ENCODE measurements around the gene ABCC6. TPM values are rescaled to one million over a fixed set of nuclear protein-coding genes. Genes with fewer than 3 reads are reported as not detected.
"Not testable (repeated sequence)": the region's sequence is repeated elsewhere in the genome, so short reads cannot be mapped to it uniquely, and the experiment has no call there.

The ABCC6 gene
- total RNA-seq, 1 donor from 2014 or later: 0.08 TPM

DNA sequence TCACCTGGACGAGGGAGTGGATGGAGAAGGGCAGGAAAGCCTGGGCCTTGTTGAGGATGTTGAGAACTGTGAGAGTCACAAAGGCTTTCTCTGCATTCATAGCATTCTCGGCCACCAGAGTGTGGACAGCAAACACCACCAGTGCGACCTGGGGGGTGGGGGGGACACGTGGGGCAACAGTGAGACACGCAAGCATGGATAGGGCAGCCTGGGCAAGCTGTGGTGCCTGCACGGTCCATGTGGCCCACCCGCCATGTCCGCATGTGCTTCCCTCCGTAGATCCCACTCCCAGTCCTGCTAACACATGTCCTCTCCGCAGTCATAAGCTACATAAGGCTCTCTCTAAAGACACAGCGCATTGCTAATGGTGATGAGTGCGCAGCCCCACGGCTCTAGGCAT, 34.5 kb downstream of the ABCC6 start:
- ATAC-seq: no peak

DNA sequence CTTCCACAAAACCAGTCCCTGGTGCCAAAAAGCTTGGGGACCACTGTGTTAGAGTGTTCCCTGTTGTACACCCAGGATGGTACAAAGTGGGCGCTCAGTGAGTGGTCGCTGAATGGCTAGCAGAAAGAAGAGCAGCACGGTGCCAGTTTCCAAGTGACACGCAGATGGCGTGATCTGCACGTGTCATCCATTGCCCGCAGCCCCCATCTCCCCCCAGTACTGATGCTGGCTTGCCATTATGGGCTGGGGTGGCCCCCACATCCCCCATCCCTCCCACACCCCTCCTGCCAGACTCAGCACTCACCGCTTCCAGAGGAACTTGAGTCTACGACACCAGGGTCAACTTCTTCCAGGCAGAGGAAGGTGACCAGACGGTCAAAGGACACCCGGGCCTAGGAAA, 36.5 kb downstream of the ABCC6 start:
- ATAC-seq: no peak

GRCh38 chr16:16185095-16185494, 38.2 kb downstream of the ABCC6 start:
- ATAC-seq: no peak

DNA sequence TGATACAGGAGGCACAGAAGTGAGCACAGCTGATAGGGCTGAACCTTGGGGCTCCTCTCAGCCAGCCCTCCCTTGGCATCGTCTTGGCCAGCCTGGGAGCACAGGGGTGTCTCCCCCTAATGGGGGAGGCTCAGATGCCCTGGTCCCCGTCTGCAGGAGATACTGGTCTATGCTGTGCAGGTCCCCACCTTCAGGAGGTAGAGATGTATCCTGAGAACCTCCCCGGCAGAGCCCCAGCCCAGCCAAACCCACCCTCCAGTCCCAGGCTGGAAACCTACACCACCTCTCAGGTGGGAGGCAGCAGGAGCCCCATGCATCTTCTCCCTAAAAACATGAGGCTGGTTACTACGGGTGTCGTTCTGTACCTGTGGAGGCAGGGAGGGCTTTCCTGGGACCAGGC, 38.7 kb downstream of the ABCC6 start:
- peak; percentile 9 for ATAC-seq

GRCh38 chr16:16183562-16183961, 39.7 kb downstream of the ABCC6 start:
- no peak for ATAC-seq

DNA sequence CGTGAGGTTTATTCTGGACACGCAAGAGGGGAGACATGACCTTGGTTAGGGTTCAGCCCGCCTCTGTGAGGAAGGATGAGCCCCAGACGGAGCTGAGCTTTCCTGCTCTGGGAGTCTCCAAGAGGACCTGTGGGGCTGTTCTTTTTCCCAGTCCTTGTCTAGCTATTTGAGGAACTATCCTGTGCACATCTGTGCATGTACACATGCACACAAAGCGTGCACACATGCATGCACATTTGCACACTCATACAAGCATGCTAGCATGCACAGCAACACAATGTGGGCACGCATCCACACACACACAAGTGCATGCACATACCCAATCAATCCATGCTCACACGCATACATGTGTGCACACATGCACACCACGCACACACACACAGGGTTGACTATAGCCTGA, 40.4 kb downstream of the ABCC6 start:
- ATAC-seq: no peak

DNA sequence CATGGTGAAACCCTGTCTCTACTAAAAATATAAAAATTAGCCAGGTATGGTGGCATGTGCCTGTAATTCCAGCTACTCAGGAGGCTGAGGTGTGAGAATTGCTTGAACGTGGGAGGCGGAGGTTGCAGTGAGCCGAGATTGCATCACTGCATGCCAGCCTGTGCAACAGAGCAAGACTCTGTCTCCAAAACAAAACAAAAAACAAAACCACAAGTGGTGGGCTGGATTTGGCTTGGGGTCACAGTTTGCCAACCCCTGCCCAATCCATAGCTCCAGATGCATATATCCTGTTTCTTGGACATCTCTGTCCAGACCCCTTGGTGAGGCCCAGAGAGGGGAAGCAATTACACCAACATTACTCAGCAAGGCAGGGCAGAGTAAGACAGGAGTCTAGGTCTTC, 41.5 kb downstream of the ABCC6 start:
- not testable (repeated sequence) for ATAC-seq

DNA sequence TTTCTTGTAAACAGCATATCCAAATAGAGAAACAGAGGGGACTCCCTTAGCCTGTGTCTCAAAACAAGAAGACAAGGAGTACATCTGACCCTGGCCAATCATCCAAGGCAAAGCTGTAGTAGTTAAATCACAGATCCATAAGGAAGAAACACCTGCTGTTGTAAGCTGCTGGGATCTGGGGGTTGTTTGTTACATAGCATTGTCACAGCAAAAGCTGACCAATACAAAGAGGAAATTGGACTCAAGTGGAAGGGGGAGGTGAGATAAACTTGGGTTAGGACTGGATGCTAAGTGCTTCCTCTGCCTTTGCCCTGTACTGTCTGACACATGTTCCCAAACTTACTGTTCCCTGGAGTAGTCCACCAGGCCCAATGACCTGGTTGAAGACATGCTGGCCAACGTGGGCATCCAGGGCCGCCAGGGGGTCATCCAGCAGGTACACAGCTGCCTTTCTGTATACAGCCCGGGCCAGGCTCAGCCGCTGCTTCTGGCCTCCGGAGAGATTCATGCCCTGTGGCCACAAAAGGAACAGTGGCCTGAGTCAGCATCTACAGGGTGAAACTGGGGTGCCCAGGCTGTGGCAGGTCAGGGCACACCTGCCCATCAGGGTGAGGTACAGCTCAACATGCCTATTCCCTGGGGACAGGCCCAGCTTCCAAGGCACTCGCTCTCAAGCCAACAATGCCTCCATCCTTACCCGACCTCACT, 44.7 kb downstream of the ABCC6 start:
- no peak for ATAC-seq

DNA sequence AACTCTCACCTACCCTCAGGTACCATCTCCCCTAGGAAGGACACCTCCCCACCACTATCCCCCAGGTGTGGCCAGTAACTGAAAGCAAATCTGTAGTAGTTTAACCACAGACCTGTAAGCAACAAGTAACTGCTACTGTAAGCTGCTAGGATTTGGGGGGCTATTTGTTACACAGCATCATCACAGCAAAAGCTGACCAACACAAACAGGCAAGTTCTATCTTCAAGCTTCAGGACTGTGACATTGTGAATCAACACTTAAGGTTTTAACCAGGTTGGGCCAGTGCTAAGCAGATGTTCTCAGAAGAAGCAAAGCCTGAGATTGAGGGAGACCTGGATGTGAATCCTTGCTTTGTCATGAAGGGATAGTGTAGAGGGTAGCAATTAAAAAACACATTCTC, 47.0 kb downstream of the ABCC6 start:
- no peak for ATAC-seq

GRCh38 chr16:16175296-16175695, 48.0 kb downstream of the ABCC6 start:
- ATAC-seq: no peak

DNA sequence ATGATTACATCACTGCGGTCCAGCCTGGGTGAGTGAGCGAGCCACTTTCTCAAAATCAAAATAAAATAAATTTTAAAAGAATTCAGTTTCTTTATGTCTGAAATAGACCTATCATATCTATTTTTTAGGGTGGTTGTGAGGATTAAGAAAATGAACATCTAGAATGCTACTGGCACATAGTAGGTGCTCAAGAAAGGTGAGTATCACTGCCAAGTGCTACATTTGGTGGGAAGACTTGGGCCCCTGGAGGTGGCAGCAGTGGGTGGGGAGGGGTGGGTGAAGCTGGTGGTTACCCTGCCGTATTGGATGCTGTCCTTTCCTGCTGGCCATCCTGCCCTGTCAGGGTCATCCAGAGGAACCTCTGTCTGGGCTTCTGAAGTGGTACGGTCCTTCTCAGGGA, 50.3 kb downstream of the ABCC6 start:
- no peak for ATAC-seq

GRCh38 chr16:16171332-16171919, 51.9 kb downstream of the ABCC6 start:
- no peak for ATAC-seq

- no peak for ATAC-seq
These were observed 53.7 kb downstream of the ABCC6 start for GRCh38 chr16:16169615-16170014.

DNA sequence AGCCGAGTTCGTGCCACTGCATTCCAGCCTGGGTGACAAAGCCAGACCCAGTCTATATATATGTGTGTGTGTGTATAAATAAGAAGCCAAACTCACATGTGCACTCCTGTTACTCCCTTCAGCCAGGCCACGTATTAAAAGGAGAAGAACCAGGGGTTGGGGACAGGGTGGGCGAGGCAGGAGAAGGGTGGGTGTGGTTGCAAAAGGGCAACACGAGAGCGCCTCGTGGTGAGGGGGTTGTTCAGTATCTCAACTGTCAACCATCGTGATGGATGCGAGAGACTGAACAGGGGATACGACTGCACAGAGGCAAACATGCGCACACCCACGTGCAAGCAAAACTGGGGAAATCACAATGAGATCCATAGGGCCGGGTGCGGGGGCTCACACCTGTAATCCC, 54.9 kb downstream of the ABCC6 start:
- ATAC-seq: no peak

GRCh38 chr16:16167927-16168326, 55.4 kb downstream of the ABCC6 start:
- no peak for ATAC-seq

DNA sequence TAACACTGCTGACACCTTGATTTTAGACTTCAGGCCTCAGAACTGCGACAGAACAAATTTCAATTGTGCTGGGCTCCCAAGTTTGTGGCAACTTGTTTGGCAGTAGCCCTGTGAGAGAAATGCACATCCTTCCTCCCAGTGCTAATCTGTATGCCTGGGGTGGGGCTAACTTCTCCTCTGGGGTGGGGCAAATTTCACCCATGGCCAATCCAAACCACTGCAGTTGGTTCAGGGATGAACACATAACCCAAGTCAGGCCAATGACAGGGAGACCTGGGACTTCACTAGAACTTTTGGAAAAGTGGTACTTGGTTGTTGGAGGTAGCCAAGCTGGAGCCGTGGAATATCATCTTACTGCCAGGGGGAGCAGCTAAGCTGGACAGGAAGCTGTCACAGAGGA, 56.3 kb downstream of the ABCC6 start:
- ATAC-seq: no peak

DNA sequence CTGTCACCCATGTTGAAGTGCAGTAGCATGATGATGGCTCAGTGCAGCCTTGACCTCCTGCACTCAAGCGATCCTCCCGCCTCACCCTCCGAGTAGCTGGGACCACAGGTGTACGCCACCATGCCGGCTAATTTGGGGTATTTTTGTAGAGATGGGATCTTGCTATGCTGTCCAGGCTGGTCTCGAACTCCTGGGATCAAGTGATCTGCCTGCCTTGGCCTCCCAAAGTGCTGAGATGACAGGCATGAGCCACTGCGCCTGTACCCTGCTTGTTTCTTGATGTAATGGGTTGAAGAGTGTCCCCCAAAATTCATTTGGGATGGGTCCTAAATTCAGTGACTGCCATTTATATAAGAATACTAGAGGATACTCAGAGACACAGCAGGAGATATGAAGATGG, 57.2 kb downstream of the ABCC6 start:
- ATAC-seq: no peak

DNA sequence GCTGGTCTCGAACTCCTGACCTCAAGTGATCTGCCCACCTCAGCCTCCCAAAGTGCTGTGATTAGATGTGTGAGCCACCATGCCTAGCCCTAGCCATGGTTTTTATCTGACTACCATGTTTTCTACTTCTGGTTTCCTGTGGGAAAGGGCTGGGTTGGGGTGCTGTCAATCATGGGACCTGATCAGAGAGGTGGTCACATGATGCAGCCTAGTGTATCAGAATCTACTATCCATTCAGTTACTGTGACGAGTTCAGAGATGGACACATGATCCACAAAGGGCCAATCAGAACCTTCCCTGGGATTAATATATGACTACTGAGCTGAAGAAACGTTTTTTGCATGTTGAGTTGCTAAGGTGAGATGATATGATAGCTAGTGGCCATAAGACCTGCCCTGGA, 59.1 kb downstream of the ABCC6 start:
- ATAC-seq: no peak

- ATAC-seq: no peak
These were observed 59.7 kb downstream of the ABCC6 start for GRCh38 chr16:16163571-16163970.

- ATAC-seq: no peak
These were observed 60.2 kb downstream of the ABCC6 start for GRCh38 chr16:16163109-16163508.

DNA sequence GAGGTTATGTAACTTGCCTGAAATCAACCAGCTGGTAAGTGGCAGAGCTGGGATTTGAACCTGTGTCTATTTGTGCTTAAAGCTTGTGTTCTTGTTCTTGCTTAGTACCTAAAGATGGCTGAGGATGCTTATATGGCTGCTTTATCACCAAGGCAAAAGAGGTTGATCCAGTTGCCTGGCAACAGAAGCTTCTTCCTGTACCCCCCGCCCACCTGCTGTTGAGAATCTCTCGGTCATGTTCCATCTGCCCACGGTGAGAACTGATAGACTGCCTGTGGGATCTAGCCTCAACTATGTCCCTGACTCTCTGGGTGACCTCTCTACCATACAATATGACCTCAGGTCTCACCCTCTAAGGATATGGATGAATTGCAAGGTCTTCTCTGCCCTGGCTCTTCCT, 60.7 kb downstream of the ABCC6 start:
- no peak for ATAC-seq

- ATAC-seq: not testable (repeated sequence)
These were observed 61.5 kb downstream of the ABCC6 start for GRCh38 chr16:16161840-16162239.

- ATAC-seq: no peak
These were observed 62.0 kb downstream of the ABCC6 start for GRCh38 chr16:16161319-16161718.

- ATAC-seq: no peak
These were observed 63.6 kb downstream of the ABCC6 start for GRCh38 chr16:16159662-16160061.
